NCI-H128 (cell line): ENCODE results near the gene AMBRA1.
"Not testable (repeated sequence)": the region's sequence is repeated elsewhere in the genome, so short reads cannot be mapped to it uniquely, and the experiment has no call there.

Experiments
- DNase-seq: peaks from one replicate; lab custom pipeline; 2025; ENCODE audit not compliant: unreplicated experiment; lab: John Stamatoyannopoulos, UW

Gene AMBRA1

GRCh38 chr11:46385169-46386004 is 208.4 kb downstream of the AMBRA1 start:
- no peak for DNase-seq

- DNase-seq = no peak
These were observed 209.7 kb downstream of the AMBRA1 start for GRCh38 chr11:46383974-46384701.

- no peak for DNase-seq
These were observed 210.4 kb downstream of the AMBRA1 start for GRCh38 chr11:46383404-46383758.

GRCh38 chr11:46382646-46383403 is 211.0 kb downstream of the AMBRA1 start:
- no peak for DNase-seq

GRCh38 chr11:46381819-46382645 is 211.8 kb downstream of the AMBRA1 start:
- DNase-seq = no peak

GRCh38 chr11:46381048-46381818 is 212.6 kb downstream of the AMBRA1 start, which contains the start of gene MDK:
Gene MDK (plus strand): TSS chr11:46381669. CDS start chr11:46382058, 389 bp downstream.
- DNase-seq = no peak

GRCh38 chr11:46380340-46381047 is 213.3 kb downstream of the AMBRA1 start:
- no peak for DNase-seq

- not testable (repeated sequence) for DNase-seq
These were observed 214.1 kb downstream of the AMBRA1 start for GRCh38 chr11:46379482-46380293.

- DNase-seq = no peak
These were observed 214.9 kb downstream of the AMBRA1 start for GRCh38 chr11:46378811-46379481.

GRCh38 chr11:46378296-46378695 is 215.5 kb downstream of the AMBRA1 start:
- DNase-seq = no peak

- DNase-seq = no peak
These were observed 216.0 kb downstream of the AMBRA1 start for GRCh38 chr11:46377831-46378230.

GRCh38 chr11:46377290-46377689 is 216.5 kb downstream of the AMBRA1 start:
- DNase-seq = no peak

GRCh38 chr11:46376258-46377050 is 217.4 kb downstream of the AMBRA1 start:
- no peak for DNase-seq

- DNase-seq = no peak
These were observed 218.3 kb downstream of the AMBRA1 start for GRCh38 chr11:46375392-46376101.

- DNase-seq = no peak
These were observed 219.0 kb downstream of the AMBRA1 start for GRCh38 chr11:46374815-46375214.
